ENCODE measurements around the gene AGBL2.
"Not testable (repeated sequence)": the region's sequence is repeated elsewhere in the genome, so short reads cannot be mapped to it uniquely, and the experiment has no call there.

DNA sequence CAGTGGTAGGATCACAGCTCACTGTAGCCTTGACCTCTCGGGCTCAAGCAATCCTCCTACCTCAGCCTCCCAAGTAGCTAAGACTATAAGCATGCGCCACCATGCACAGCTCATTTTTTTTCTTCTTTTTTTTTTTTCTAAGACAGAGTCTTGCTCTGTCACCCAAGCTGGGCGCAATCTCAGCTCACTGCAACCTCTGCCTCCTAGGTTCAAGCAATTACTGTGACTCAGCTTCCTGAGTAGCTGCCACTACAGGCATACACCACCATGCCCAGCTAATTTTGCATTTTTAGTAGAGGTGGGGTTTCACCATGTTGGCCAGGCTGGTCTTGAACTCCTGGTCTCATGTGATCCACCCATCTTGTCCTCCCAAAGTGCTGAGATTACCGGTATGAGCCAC is 50.2 kb downstream of the AGBL2 start:
- not testable (repeated sequence) for TF ChIP-seq EZH2 (IDR thresholded peaks at IDR 0.05; ENCODE audit: insufficient read depth, poor library complexity, severe bottlenecking); EZH2phosphoT487 (IDR thresholded peaks at IDR 0.05; ENCODE audit: insufficient read depth, low read depth)

Measured in GM23248 (cell line).